DMS53 treated with DMSO at 0.1 percent for 48 hours (cell line): ENCODE data around the gene BEAN1.
A peak's percentile ranks its signal among the peaks of the same experiment; 100 is the strongest.
"Not testable (repeated sequence)": the region's sequence is repeated elsewhere in the genome, so short reads cannot be mapped to it uniquely, and the experiment has no call there.

Experiments used
- DNase-seq: peaks from one replicate; lab custom pipeline; 2025; ENCODE audit not compliant: unreplicated experiment; lab: John Stamatoyannopoulos, UW

The BEAN1 gene

DNA sequence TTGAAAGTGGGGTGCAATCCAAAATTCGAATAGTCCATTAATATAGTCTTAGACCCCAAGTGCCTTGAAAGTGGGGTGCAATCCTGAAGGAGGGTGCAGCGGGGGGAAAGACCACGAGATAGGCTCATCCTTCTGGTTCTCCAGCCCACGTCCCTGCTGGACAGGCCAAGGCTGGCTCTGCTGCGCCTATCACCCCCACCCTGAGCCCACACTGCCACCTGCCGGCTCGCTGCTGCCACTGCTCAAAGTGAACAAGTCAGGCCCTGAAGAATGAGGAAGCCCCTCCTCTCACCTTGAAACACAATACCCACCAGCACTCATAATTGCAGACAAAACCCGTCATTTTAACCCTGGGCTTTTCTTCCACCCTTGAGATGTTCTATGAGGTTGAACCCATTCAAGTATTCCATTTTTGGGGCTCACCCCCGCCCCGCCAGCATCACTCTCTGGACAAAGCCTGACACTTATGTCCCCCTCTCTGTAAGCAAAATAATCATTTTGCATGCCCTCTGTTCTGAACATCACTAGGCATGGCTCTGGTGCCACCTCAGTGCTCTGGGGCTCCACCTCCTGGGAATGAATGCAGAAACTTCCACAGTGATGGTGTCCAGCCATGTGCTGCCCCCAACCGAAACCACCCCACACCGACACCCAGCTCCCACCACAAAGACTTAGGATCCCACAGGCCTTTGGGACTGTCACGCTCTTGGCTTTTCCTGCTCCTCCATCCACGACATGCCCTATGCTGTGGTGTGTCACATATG is 56.8 kb downstream of the BEAN1 start:
- DNase-seq, result peak; percentile 7

DNA sequence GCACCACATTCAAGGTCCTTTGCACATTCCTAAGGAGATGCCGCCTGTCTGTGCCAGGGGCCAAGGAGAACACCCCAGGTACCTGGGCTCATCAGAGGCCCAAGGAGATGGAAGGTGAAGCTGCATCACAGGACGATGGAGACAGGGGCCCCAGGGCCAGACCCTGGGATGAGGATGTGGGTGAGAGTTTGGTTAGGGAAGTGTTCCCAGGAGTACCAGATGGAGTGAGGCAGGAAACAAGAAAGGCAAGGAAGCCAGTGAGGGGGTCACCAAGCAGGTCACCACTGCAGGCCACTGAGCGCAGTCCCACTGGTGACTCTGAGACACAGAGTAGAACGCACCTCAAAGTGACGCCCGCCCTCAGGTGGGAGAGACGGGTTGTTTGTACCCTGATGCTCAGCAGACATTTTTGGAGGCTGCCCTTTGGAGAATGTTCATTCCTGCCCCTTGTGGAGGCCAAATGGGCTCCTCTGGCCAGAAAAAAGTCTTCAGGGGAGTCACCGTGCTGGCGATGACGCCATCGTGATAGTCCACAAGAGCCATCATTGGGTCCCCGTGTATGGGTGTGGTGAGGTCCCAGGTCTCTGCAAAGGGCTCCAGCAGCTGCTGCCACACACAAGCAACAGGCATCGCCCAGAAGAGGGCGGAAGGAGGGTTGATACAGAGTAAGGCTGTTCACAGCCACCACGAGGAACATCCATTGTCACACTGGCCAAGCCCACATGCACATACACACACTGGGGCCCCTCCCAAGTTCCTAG is 57.5 kb downstream of the BEAN1 start:
- no peak for DNase-seq

DNA sequence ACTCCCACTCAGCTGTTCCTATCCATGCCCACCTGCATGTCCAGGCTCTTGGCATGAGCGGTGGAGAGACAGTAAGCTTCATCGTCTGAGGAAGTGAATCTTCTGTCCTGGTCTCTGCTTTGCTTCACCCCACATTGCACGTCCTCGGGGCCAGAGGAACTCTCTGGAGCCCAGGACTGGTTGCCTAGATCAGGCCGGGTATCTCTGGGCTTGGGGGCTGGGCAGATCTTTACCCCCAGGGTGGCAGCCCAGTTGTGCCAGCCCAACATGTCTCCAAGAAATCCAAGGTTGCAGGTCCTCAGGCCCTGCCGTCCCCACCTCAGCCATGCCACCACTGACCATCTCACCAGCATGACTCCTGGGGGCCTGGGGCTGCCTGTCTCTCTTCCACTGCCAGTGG is 58.3 kb downstream of the BEAN1 start:
- no peak for DNase-seq

GRCh38 chr16:66486199-66486772 is 59.2 kb downstream of the BEAN1 start:
- DNase-seq, result no peak

DNA sequence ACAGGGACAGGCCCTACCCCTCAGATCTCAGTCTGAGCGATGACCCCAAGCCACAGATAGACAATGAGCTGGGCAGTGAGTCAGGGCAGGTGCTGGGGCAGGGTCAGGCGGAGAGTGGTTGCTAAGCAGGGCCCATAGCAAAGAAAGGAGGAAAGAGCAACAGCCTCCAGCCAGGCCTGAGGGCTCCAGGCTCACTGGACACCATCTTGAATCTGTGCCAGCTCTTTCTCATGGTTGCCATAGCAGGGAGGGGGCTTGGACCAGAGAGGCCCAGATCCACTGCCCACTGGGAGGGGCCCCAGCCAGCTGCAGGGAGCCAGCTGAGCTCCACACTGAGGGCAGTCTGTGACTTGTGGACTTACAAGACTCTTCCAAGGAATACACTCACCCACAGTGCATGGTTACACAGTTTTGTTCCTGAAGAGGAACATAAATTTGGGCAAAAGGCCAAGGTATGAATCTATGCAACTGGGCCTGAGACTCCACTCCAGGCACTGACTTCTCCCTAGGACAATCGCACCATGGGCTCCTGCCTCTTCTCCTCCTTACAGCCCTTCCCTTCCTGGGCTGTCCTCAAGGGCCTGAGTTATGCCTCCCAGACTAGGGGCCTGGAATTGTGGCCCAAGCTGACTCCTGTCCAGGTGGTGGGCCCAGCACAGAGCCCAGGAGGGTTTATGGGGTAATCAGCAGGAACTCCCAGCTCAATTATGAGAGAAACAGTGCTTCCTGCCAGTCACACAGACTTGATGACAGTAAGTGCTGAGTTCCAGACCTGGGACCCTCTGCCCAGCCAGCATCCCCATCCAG is 59.9 kb downstream of the BEAN1 start:
- no peak for DNase-seq

- DNase-seq, result no peak
Observed at GRCh38 chr16:66487580-66488275, 60.6 kb downstream of the BEAN1 start.

GRCh38 chr16:66488505-66488904 is 61.4 kb downstream of the BEAN1 start:
- no peak for DNase-seq

GRCh38 chr16:66489385-66489784 is 62.3 kb downstream of the BEAN1 start:
- DNase-seq, result no peak

DNA sequence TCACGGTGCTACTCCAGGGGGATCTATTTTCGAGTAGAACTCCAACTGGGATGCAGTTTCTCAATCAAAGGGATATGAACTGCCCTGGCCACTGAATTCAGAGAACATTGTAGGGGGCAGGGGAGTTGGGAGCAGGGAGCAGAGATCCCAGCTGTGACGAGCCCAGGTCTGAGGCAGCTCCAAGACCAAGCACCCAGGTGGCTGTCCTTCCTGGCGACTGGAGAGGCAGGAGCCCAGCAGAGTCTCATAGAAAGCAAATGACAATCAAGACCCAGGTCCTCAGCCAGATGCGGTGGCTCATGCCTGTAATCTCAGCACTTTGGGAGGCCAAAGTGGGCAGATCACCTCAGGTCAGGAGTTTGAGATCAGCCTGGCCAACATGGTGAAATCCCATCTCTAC is 62.7 kb downstream of the BEAN1 start:
- no peak for DNase-seq

DNA sequence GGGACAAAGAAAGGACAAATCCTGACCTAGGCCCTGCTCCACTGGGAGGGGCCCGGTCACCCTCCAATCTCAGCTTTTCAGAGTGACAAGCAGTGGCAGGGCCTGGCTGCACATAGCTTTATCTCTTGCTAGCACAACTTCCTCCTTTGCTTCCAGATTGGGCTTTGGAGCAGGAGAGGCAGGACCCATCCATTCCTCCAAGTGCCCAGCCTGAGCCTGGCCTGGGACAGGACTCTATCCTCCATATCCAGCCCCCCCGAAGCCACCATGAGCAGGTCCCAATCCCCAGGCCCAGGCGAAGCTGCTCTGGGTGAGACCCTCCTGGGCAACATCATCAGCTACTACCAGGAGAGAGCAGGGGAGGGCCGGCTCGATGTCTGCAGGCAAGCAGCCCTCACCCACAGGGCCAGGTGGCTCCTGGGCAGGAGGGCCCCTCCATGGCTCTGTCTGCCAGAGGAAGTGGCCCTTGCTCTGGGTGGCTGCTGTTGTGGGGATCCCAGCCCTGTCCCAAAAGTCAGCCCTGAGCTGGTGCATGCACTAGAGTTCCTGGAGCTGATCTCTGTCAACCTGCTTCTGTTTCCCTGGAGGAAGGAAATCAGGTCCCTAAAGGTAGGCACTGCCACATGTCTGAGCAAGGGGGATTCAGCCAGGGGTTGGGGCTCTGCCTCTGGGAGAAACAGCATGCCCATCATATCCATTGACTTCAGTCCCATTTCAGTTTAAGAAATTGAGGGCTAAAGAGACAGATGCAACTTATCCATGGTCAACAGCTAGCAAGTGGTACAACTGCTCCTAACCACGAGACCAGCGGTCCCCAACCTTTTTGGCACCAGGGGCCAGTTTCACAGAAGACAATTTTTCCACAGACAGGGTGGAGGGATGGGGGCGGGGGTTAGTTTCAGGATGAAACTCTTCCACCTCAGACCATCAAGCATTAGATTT is 64.0 kb downstream of the BEAN1 start:
- DNase-seq, result no peak

GRCh38 chr16:66491716-66492064 is 64.6 kb downstream of the BEAN1 start:
- no peak for DNase-seq

GRCh38 chr16:66493490-66494401 is 66.7 kb downstream of the BEAN1 start:
- no peak for DNase-seq

- no peak for DNase-seq
Observed at GRCh38 chr16:66494916-66495315, 67.8 kb downstream of the BEAN1 start.

- DNase-seq, result no peak
Observed at GRCh38 chr16:66495440-66495839, 68.3 kb downstream of the BEAN1 start.

DNA sequence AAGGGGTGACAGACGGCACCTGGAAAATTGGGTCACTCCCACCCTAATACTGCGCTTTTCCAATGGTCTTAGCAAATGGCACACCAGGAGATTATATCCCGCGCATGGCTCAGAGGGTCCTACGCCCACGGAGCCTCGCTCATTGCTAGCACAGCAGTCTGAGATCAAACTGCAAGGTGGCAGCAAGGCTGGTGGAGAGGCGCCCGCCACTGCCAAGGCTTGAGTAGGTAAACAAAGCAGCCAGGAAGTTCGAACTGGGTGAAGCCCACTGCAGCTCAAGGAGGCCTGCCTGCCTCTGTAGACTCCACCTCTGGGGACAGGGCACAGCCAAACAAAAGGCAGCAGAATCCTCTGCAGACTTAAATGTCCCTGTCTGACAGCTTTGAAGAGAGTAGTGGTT is 69.1 kb downstream of the BEAN1 start:
- not testable (repeated sequence) for DNase-seq

GRCh38 chr16:66497921-66498320 is 70.8 kb downstream of the BEAN1 start:
- DNase-seq, result not testable (repeated sequence)

DNA sequence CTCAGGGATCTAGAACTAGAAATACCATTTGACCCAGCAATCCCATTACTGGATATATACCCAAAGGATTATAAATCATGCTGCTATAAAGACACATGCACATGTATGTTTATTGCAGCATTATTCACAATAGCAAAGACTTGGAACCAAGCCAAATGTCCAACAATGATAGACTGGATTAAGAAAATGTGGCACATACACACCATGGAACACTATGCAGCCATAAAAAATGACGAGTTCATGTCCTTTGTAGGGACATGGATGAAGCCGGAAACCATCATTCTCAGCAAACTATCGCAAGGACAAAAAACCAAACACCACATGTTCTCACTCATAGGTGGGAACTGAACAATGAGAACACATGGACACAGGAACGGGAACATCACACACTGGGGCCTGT is 74.5 kb downstream of the BEAN1 start:
- not testable (repeated sequence) for DNase-seq

GRCh38 chr16:66502020-66502913 is 75.2 kb downstream of the BEAN1 start:
- DNase-seq, result no peak
